Measurements from ENCODE around the gene ARID4B.

ARID4B gene

GRCh38 chr1:235253219-235253962, 74.6 kb downstream of the ARID4B start:
- DNase-seq: peak in 1 of 2 donors; percentile 43
- H3K4me3 ChIP-seq: no peak overlapping the region
- TF ChIP-seq, protein P1, sequence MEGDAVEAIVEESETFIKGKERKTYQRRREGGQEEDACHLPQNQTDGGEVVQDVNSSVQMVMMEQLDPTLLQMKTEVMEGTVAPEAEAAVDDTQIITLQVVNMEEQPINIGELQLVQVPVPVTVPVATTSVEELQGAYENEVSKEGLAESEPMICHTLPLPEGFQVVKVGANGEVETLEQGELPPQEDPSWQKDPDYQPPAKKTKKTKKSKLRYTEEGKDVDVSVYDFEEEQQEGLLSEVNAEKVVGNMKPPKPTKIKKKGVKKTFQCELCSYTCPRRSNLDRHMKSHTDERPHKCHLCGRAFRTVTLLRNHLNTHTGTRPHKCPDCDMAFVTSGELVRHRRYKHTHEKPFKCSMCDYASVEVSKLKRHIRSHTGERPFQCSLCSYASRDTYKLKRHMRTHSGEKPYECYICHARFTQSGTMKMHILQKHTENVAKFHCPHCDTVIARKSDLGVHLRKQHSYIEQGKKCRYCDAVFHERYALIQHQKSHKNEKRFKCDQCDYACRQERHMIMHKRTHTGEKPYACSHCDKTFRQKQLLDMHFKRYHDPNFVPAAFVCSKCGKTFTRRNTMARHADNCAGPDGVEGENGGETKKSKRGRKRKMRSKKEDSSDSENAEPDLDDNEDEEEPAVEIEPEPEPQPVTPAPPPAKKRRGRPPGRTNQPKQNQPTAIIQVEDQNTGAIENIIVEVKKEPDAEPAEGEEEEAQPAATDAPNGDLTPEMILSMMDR (IDR thresholded peaks at IDR 0.05): peak; percentile 72 to 82
- intact Hi-C loops (cut with DNase I; ENCODE audit: low total_unique reads): loop anchor here (2.0 to 10.0 kb wide), 2 partner anchors 71 to 161 kb away; partner anchors contain the start of genes ARID4B and GGPS1
- no peaks in the 10 kb centered on the region for H3K27me3 ChIP-seq
- H3K4me1 ChIP-seq: peaks cover 0 to 7% (median 2%) of the 10 kb centered on the region in 4 donors
- peaks cover 0 to 27% (median 5%) of the 10 kb centered on the region in 3 donors for H3K36me3 ChIP-seq
- no peak overlapping the region for H3K27ac ChIP-seq
- no peaks in the 10 kb centered on the region for H3K9me3 ChIP-seq

GRCh38 chr1:235250430-235250829, 77.5 kb downstream of the ARID4B start:
- intact Hi-C loops (cut with DNase I; ENCODE audit: low total_unique reads): loop anchor here (10.0 kb wide), 1 partner anchor 74 kb away; the partner anchor contains the start of genes ARID4B and GGPS1
- H3K36me3 ChIP-seq: peaks cover 0 to 23% (median 5%) of the 10 kb centered on the region in 3 donors

DNA sequence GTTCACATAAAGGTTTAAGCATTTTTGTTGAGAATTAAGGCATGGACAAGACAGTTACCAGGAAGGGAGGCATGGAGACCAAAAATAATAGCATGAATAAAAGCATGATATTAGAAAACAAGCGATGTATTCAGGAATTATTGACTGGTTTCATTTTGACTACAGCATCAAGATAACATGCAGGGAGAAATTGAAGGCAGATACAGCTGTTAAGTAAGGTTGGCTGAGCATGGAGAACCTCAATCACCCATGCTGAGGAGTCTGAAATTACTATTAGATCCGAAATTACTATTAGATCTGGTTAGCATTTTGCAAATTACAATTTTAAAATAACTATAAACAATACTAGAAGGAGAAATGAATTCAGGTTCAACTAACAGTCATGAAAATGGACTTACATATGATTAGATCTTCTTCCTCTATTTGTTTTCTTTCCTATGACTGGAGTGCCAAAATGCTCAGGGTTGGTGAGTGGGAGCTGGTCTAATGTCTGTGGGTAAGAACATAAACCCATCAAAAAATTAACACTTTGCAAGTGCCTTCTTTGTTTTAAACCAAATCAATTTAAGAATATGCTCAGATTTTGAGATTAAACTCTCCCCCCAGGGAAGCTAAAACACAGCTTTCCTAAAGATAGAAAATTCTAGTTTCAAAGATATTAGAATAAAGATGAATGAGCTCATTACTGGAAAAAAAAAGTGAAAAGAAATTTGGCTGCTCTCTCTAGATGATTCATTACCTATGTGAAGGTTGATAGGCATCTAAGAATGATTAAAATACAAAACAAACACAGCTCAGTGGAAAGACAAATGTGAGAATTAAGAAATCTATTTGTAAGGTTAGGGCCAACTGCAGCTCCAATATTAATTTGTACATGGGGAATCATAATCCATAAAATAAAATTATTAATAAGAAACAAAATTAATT, 81.7 kb downstream of the ARID4B start:
- no peak overlapping the region for H3K4me3 ChIP-seq
- no peak overlapping the region for H3K27ac ChIP-seq
- no peaks in the 10 kb centered on the region for H3K4me1 ChIP-seq
- no peak for DNase-seq
- H3K27me3 ChIP-seq: no peaks in the 10 kb centered on the region
- peaks cover 0 to 23% (median 5%) of the 10 kb centered on the region in 3 donors for H3K36me3 ChIP-seq
- TF ChIP-seq, protein P1 (IDR thresholded peaks at IDR 0.05): no peak
- intact Hi-C loops (cut with DNase I; ENCODE audit: low total_unique reads): no loop called here
- no peaks in the 10 kb centered on the region for H3K9me3 ChIP-seq

More at GRCh38 chr1:235250430-235250829, 77.5 kb downstream of the ARID4B start:
- Histone ChIP-seq H3K4me1 (peaks cover 0 to 7% (median 0%) of the 10 kb centered on the region in 4 donors), H3K4me3 (no peak overlapping the region), H3K9me3 (no peaks in the 10 kb centered on the region), H3K27ac (no peak overlapping the region), H3K27me3 (no peaks in the 10 kb centered on the region)
- TF ChIP-seq, protein P1 (IDR thresholded peaks at IDR 0.05): no peak
- no peak for DNase-seq

DNA sequence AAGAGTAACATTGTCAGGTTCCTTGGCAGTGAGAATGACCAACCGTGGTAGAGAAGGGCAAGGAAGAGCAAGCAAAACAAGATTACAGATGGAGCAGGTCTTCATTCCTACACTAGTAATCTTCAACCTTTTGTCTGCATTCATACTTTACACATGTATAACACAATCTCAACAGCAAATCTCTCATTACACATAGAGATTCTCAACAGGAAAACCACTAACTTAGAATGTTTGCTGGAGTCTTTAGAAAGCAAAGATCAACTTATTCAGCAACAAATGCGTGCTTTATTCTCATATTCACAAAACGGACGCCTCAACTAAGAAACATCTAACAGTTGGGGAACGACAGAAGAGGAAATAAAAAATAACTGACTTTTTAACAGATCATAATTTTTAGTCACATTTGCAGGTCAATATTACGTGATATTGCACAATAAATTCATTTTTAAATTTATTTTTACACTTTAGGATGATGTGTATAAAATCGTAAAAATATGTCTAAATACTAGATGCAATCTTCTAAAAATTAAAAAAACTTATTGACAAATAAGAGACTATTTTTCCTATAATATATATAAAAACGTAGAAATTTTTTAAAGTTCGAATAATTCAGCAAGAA, 82.9 kb downstream of the ARID4B start:
- intact Hi-C loops (cut with DNase I; ENCODE audit: low total_unique reads): no loop called here
- peaks cover 0 to 23% (median 5%) of the 10 kb centered on the region in 3 donors for H3K36me3 ChIP-seq

DNA sequence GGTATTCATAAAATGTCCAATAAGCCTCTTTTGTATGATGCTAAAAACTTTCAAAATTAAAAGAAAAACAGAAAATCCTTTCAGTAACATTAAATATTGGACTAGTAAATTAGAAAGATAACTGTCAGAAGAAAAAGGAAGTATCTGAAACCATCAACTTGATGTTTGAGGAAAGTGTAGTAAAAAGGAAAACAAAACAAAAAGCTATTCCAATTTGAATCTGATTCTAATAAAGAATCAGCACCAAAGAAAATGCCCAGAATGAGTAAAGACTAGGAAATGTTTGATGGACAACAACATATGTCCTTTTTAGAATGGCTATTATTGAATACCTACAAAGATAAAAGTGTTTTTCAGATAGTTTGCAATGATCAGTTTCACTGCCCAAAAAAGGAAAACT, 87.0 kb downstream of the ARID4B start:
- peaks cover 9 to 33% (median 13%) of the 10 kb centered on the region in 3 donors for H3K36me3 ChIP-seq
- intact Hi-C loops (cut with DNase I; ENCODE audit: low total_unique reads): no loop called here

More for the DNA sequence above, 82.9 kb downstream of the ARID4B start:
- TF ChIP-seq, protein P1 (IDR thresholded peaks at IDR 0.05): no peak
- H3K27me3 ChIP-seq: no peaks in the 10 kb centered on the region
- no peaks in the 10 kb centered on the region for H3K9me3 ChIP-seq
- no peak overlapping the region for H3K27ac ChIP-seq
- no peak for DNase-seq
- H3K4me3 ChIP-seq: no peak overlapping the region
- no peaks in the 10 kb centered on the region for H3K4me1 ChIP-seq

More for the DNA sequence above, 87.0 kb downstream of the ARID4B start:
- TF ChIP-seq, protein P1 (IDR thresholded peaks at IDR 0.05): no peak
- Histone ChIP-seq H3K27ac (no peak overlapping the region), H3K9me3 (no peaks in the 10 kb centered on the region), H3K4me3 (no peak overlapping the region), H3K27me3 (no peaks in the 10 kb centered on the region), H3K4me1 (no peaks in the 10 kb centered on the region)
- no peak for DNase-seq
